GM12865 (cell line): ENCODE results near the gene XPR1.

Source experiments
- DNase-seq: peaks from one replicate; pipeline ENCODE4 v3.0.0; 2010; ENCODE audit warnings: low read depth
- H3K4me3 ChIP-seq: 2 replicates; pipeline ENCODE4 v1.5.1; 2011; ENCODE audit warnings: mild to moderate bottlenecking, low read depth, low read length, control low read depth
- CTCF ChIP-seq: IDR thresholded peaks from 2 replicates; pipeline ENCODE4 v1.5.1; 2011; ENCODE audit warnings: low read length, control low read depth, low read depth, inconsistent platforms; ENCODE audit not compliant: insufficient read depth; ENCODE audit errors: missing control alignments

Gene XPR1

DNA sequence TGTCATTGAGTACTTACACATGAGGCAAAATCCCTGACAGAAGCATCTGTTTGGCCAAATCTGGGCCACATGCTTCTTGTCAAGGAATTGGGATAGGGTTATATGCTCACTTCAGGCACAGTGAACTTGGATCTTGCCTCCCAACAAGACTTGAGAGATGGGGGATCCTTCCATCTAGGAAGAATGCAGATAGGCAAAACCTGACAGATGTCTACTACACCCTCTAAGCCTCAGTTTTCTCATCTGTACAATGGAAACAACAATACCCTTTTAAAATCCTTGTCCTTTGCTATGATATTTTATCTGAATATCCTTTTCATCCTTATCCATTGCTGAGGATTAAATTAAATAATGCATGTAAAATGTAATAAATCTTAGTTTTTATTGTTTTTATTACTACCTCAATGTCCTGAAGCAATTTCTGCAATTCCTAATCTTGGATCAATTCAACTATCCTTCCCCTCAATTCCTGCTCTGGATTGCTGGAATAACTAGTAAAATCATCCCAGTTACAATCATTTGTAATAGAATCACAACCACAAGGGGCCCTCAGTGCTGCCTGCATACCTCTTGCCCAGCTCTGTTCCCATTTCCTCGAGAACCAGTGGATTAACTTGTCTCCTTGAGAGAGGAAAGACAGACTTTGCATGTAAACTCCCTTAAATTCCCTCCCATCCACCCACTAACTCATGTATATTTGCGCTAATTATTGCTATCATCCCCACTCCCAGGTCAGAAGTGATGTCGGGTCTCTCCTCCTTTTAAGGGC is 8.1 kb upstream of the XPR1 start:
- TF ChIP-seq CTCF = peak; percentile 4
- DNase-seq = no peak
- H3K4me3 ChIP-seq = no peak overlapping the region

DNA sequence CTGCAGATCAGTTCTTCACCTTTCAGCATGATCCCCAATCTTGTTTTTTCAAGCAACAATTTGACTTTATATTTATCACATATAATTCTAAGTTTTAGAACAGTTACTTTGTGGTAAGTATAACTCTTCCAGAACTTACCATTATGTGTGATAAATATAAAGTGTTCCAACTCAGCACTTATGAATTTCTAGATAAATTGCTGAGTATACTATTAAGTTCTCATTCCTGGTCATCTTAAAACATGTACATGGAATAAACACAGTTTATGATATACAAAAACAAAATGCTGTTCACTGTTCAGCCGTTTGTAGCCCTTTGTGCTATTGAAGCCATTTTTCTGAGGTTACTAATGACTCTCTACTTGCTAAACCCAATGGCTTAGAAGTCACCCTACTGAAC is 5.1 kb upstream of the XPR1 start:
- H3K4me3 ChIP-seq = no peak overlapping the region
- no peak for TF ChIP-seq CTCF
- no peak for DNase-seq

GRCh38 chr1:180627411-180627810 is 4.4 kb upstream of the XPR1 start:
- no peak for DNase-seq
- no peak for TF ChIP-seq CTCF
- H3K4me3 ChIP-seq = no peak overlapping the region

DNA sequence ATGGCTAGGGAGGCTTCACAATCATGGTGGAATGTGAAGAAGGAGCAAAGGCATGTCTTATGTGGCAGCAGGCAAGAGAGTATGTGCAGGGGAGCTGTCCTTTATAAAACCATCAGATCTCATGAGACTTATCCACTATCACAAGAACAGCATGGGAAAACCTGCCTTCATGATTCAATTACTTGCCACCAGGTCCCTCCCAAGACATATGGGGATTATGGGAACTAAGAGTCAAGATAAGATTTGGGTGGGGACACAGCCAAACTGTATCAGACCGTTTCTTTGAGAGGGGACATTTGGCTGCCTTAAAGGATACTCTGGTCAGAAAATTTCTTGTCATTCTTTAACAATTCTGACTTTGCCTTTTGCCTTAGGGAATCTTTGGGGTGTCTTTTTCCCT is 3.2 kb upstream of the XPR1 start:
- H3K4me3 ChIP-seq = no peak overlapping the region
- no peak for DNase-seq
- no peak for TF ChIP-seq CTCF

DNA sequence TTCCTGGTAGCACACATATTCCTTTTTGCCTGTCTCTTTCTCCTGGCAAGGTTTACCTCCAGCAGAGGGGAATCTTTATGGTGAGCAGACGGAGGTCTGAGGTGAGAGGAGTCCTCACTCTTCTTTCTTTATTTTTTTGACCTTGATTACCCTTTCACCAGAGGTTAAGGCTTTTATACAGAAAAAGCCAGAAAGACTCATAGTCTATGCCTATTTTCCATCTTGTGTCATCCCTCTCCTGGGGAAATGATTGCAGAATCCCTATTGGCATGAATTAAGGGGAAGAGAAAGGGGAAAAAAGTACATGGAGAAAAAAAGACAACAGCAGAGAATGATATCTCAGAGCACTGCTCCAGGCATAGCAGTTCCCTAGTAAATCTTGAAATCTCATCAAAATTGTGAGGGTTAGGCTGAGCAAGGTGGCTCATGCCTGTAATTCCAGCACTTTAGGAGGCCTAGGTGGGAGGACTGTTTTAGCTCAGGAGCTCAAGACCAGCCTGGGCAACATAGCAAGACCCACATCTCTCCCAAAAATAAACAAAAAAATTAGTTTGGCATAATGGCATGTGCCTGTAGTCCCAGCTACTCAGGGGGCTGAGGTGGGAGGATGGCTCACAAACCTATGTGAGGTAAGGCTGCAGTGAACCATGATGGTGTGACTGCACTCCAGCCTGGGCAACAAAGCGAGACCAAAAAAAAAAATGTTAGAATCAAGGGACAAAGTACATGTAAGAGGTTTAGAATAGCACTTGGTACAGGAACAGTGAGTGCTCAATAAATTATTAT is 1.2 kb upstream of the XPR1 start:
- no peak for DNase-seq
- no peak for TF ChIP-seq CTCF
- no peak overlapping the region for H3K4me3 ChIP-seq

GRCh38 chr1:180631194-180631765 is 542 bp upstream of the XPR1 start:
- peak overlapping the region; percentile 33 for H3K4me3 ChIP-seq

More at GRCh38 chr1:180631194-180631765, 542 bp upstream of the XPR1 start:
- peak; percentile 43 for DNase-seq
- no peak for TF ChIP-seq CTCF
